HG03039 (cell line): Measurements from ENCODE around the gene SEZ6L2.
A peak's percentile ranks its signal among the peaks of the same experiment; 100 is the strongest.
"Not testable (repeated sequence)": the region's sequence is repeated elsewhere in the genome, so short reads cannot be mapped to it uniquely, and the experiment has no call there.

Experiments
- ATAC-seq: cut with Tn5 transposase; IDR thresholded peaks from one replicate; pipeline ENCODE4 v1.9.1; 2021; ENCODE audit warnings: mild to moderate bottlenecking, moderate library complexity; ENCODE audit not compliant: unreplicated experiment

SEZ6L2 gene

DNA sequence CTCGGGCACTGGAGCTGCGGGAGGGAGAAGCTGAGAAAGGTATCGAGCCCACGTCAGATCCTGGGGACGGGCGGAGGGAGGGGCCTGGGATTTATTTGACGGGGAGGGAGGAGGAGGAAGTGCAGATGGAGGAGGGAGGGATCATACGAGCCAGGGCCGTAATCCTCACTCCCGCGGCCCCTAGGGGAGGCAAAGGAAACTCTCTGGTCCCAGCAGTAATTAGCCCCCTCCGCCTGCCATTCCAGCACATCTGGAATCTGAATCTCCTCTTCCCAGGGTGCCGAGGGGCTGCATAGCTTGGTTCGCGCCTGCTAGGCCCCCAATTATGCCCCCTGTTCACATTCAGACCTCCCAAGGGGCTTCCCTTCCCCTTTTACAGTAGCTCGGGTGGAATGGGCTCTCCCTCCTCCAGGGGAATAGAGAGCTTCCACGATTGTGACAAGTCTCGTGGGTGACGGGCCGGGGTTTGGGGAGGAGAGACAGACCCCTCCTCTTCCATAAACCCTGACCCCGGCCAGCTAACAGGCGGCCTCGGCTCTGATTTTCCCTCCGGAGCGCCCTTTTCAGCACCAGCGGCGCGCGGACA is at the start of gene SEZ6L2:
SEZ6L2 (minus strand) TSS at position 35 of the 586 bp plus-strand sequence. CDS start 531 bp downstream, outside the sequence.
- no peak for ATAC-seq

DNA sequence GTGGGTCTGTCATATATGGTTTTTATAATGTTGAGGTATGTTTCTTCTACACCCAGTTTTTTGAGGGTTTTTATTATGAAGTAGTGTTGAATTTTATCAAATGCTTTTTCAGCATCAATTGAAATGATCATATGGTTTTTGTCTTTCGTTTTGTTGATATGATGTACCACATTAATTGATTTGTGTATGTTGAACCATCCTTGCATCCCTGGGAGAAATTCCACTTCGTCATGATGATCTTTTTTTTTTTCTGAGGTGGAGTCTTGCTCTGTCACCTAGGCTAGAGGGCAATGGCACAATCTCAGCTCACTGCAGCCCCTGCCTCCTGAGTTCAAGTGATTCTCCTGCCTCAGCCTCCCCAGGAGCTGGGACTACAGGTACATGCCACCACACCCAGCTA is 48.5 kb upstream of the SEZ6L2 start:
- no peak for ATAC-seq

DNA sequence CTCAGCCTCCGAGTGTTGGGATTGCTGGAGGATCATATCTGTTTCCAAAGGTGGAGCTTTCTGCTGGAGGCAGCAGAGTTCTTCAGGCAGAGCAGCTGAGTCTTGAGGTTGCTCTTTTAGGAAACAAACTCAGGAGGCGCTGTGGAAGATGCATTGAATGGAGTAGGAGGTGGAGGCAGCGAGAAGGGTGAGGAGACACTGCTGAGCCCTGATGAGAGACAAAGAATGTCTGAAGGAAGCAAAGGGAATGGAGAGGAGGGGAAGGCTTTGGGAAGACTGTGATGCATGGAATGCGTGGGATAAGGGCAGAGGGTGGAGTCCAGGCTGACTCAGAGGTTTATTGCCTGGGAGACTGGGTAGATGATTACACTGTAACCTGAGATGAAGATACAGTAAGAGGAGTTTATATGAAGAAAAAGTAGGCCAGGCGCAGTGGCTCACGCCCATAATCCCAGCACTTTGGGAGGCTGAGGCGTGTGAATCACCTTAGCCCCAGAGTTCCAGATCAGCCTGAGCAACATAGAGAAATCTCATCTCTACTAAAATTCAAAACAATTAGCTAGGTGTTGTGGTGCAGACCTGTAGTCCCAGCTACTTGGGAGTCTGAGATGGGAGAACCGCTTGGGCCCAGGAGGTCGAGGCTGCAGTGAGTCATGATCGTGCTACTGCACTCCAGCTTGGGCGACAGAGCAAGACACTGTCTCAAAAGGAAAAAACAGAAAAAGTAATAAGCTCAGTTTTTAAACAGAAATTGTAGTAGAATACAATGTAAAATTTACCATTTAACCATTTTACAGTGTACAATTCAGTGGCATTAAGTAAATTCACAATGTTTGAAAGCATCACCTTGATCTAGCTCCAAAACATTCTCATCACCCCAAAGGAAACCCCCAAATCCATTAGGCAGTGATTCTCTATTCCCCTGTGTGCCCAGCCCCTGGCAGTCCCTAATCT is 44.8 kb upstream of the SEZ6L2 start:
- no peak for ATAC-seq

DNA sequence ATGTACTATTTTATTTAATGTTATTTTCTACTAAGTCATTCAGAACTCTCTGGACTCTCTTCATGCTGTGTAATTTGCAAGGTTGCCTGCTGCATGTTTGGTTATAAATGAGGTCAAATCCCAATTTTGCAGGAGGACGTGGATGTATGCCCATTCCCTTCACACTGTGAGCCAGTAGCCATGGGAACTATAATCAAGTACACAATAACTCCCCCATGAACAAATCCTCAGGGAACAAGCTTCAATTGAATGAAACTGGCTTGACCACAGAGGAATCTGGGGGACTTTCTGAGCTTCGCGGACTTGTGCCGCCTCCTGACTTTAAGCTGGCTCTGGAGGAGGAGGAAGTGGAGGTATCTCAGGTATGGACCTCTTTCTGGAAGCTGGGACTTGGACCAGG is 41.3 kb upstream of the SEZ6L2 start:
- ATAC-seq, result no peak

DNA sequence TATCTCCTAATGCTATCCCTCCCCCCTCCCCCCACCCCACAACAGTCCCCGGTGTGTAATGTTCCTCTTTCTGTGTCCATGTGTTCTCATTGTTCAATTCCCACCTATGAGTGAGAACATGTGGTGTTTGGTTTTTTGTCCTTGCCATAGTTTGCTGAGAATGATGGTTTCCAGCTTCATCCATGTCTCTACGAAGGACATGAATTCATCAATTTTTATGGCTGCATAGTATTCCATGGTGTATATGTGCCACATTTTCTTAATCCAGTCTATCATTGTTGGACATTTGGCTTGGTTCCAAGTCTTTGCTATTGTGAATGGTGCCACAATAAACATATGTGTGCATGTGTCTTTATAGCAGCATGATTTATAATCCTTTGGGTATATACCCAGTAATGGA is 32.4 kb upstream of the SEZ6L2 start:
- not testable (repeated sequence) for ATAC-seq

DNA sequence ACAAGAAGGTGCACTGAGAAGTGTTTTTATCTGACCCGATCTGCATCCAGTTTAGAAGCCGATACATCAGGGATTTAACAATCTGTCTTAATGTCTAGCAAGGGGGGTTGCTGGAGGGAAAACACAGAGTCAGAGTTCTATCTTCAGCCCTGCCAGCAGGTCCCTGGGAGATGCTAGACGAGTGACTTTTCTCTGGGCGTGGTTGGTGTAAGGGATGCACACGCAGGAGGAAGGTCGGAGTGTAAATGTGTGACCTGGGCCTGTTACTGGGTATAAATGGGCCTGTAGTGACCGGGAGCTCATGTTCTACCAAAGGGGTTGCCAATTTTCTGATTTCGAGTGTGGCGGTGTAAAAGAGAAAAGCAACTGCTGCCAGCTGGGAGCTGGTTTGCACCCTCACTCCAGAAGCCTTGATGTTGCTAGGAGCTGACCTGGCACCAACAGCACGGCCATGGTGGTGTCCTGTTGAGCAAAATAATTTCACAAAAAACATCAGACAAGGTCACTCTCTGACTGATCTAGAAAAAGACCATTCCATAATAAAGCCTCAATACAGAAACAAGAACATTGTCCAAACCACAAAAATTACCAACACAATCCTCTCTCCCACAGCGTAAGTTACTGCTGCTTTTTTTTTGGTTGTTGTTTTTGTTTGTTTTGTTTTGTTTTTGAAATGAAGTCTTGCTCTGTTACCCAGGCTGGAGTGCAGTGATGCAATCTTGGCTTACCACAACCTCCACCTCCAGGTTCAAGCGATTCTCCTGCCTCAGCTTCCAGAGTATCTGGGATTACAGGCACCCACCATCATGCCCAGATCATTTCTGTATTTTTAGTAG is 27.9 kb upstream of the SEZ6L2 start:
- ATAC-seq, result no peak

DNA sequence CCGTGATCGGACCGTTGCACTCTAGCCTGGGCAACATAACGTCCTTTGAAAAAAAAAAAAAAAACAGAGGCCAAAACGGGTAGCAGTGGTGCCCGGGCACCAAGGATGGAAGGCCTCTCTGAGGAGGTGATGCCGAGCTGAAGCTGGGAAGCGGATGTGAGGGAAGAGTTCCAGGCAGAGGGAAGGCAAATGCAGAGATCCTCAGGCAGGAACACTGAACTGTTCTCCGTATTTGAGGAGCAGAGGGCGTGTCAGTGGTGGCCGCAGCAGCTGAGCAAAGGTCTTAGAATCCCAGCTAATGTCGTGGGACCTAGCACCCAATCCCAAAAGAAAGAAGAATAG is 27.3 kb upstream of the SEZ6L2 start:
- no peak for ATAC-seq

DNA sequence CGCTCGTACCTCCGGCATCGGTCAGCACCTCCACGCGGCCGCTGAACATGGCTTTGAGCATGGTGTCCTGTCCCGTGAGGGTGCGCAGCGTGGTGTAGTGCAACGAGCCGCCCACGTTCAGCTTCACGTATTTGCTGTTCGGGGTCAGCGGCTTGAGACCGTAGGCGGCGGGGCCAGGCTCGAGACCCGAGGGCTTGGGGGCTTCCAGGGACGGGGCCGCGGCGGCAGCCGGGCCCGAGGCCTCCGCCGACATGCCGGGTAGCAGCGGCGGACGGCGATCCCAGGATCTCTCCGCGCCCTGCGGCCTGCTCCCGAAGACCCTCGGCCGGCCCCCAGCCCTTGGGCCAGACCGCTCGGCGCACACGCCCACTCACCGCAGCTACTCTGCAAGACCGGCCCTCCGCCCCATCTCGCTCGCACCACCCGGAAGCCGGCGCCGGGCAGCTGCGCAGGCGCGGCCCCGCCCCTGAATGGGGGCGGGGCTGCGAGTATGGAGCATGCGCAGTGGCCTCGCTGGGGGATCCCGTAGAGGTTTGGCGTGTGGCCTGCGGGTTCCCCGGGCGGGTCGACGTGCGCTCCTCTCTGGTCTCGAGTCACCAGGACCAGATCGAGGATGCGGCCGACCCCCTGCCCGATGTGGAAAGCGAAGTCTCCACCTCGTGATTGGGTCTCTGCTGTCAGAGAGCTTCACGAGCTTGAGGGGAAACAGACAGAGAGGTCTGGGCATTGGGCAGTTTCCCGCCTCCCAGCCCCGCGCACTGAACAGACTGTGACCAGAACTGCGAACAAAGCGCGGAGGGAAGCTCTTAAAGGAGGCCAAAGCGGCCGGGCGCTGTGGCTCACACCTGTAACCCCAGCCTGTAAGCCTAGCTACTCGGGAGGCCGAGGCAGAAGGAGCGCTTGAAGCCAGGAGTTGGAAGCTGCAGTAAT is 26.7 kb upstream of the SEZ6L2 start, which contains the start of gene KCTD13:
KCTD13 (minus strand) TSS at position 446 of the 930 bp plus-strand sequence; CDS start at position 253, 193 bp downstream.
- ATAC-seq, result peak; percentile 88

DNA sequence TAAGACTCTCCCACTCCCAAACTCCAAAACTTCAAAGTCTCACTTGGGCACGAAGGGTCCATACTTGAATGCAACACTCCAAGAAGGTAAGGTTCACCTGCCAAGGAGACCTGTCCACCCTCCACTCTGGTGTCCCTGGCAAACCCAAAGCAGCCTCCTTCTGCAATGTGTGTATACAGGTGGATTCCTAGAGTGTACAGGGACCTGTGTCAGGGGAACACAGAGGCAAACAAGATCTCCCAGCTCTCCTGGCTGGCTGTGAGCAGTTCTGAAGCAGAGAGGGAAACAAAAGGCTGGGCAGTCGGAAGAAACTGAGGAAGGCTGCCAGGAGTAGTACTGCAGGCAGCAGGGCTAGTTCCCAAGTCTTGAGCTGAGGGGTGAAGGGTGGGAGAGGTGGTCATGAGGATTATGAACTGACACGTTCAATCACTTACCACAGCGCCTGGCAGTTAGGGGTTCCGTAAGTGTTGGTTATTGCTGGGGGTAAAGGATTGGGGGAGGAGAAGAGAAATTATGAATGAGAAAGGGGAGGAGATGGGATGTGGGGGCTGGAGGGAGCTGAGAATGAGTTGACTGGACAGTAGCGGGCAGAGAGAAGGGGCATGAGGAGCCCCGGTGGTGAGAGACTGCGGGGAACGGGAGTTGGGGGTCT is 25.9 kb upstream of the SEZ6L2 start:
- ATAC-seq, result no peak

DNA sequence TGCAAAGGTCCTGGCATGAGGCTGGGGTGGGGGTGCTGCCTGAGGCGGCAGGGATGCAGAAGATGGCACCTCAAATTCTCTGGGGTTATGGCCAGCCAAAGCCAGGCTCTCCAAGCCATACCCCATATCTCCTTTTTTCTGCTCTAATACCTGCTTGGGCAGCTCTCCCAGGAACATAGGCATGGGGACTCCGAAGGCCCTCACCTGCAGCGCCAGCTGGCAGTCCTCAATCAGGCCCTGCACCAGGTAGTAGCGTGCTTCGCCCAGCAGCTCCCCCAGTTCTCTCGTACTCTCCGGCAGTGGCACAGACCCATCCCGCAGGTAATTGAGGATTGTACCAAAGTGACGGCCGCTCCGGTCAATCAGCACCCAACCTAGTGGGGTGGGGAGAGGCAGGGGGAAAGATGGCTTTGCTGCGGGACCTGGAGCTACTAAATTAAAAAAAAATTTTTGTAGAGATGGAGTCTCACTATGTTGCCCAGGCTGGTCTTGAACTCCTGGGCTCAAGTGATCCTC is 23.7 kb upstream of the SEZ6L2 start:
- ATAC-seq, result no peak

DNA sequence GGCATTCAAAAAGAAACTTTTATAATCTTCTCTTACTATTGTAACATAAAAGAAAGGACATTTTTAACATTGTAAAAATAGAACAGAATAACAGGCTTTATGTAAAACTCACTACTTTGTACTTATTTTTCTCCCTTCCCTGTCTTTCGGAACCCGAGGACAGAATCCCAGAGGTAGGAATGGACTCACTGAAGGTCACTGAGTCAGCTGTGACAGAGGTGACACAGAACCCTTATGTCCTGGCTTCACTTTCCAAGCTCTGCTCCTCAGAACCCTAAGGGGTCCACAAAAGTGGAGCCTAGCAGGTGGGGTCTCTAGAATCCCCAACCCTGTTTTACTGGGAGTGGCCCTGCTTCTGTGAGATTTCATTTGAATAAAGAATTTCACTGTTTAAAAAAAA is 23.0 kb upstream of the SEZ6L2 start:
- ATAC-seq, result no peak

DNA sequence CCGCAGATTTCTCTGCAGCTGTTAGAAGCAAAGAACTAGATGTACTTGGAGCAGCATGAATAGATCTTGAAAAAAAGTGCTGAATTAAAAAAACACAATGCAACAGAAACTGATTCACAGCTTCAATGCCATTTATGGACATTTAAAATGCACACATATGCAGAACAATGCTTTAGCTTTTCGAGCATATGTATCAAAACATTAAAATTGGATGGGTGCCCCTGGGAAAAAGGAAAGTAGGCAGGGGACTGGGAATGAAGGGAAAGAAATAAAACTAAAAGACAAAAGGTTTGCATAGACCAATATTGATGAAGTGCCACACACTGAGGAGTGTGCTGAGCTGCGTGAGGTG is 21.7 kb upstream of the SEZ6L2 start:
- no peak for ATAC-seq

DNA sequence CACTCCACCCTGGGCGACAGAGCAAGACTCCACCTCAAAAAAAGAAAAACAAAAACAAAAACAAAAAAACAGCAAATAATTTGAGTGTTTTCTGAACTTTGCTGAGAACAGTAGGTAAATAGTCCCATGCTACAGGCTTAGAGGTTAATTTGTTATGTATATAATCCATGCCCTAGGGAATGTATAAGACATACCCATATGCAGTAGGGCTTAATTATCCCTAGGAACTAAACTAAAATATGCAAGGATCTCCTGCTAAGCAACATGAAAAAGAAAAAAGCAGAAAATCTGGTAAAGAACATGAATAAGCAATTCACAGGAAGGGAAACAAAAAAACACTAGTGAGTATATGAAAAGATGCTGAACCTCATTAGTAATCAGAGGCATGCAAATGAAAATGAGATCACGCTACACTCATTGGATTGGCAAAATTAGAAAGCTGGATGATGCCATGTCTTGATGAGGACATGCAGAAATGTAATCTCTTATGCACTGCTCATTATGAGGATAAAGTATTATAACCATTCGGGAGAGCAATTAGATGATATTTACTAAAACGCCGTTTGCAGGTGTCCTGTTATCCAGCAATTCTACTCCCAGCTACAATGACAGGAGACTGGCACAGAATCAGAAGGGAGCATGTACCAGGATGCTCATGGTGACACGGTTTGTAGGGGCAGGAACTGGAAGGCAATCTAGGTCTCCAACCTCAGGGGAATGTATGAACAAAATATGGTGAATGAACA is 21.1 kb upstream of the SEZ6L2 start:
- no peak for ATAC-seq

DNA sequence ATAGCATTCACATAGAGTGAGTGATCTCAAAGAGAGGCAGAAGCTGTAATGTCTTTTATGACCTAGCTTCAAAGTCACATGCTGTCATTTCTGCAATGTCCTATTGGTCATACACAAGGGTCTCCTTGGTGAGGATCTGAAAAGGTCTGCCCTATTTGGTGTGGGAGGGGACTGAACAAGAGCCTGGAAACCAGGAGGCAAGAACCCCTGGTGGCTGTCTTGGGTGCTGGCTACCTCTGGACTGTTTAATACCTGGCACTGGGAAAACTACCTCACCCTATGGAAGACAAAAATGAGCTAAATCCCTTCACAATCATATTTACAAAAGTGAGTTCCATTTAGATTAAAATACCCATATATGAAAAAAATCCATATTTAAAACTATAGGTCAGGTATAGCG is 17.6 kb upstream of the SEZ6L2 start:
- ATAC-seq, result no peak

DNA sequence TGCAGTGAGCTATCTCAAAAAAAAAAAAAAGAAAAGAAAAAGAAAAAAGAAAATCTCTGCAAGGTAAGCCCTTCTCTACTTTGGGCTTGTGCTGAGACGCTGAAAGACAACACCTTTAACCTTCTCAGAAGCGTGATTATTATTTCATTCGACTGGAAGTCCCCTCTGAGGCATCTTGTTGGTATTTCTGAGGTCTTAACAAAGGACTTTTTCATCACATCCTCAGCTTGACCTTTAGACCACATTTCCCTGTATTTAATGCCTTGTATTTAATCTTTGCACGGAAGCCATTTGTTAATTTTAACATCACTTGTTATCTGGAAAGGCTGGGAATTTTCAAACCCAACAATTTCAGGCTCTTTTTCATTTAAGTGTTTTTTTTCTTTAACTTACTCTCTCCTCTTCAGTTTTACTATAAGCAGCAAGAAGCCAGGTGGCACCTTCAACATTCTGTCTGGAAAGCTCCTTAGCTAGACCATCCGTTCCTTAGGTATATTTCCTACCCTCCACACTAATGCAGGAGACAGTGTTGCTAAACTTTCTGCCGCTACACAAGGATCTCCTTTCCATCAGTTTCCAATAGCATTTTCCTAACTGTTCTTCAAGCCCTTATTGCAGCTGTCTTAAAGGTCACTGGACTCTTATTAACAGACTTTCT is 16.4 kb upstream of the SEZ6L2 start:
- no peak for ATAC-seq

DNA sequence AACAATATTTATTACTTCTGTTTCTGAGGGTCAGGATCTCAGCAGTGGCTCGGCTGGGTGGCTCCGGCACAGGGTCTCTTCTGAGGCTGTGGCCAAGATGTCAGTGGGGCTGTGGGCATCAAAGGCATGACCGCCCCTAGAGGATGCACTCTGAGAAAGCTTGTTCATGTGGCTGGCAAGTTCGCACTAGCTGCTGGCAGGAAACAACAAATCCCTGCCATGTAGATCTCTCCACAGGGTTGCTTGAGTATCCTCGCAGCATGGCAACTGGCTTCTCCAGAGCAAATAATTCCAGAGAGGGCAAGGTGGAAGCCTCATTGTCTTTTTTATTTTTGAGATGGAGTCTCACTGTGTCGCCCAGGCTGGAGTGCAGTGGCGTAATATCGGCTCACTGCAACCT is 14.2 kb upstream of the SEZ6L2 start:
- ATAC-seq, result no peak

DNA sequence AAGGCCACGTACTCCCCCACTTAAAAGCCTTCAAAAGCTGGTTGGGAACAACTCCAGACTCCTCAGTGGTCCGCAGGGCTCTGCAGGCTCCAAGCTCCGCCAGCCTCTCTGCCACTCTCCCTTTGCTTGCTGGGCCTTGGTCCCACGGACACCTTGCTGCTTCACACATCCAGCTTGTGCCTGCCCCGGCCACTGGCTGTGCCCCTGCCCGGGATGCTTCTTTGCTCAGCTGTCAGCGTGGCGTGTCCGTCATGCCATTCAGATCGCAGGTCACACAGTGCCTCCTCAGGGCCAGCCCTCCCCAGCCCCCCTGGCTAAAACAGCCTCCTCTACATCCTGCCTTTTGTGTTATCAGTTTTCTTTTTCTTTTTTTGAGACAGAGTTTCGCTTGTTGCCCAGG is 12.7 kb upstream of the SEZ6L2 start:
- no peak for ATAC-seq

DNA sequence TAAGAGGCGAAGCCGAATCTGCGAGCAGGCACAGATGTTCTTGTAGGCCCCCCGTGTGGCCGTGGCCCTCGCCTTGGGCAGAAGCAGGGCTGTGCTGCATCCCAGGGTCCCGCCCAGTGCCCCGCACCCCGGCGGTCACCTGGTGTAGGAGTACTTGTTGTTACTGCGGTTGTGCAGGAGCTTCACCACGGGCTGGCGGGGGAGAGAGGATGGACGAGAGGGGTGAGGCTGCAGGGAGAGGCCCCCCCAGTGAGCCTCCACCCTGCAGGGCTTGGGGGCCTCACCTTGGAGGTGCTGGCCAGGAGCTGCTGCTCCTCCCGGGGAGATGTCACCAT is 12.3 kb upstream of the SEZ6L2 start:
- no peak for ATAC-seq
